HG03571 (cell line): ENCODE results near the gene SLC9A3.

Experiments
- ATAC-seq: cut with Tn5 transposase; IDR thresholded peaks from one replicate; pipeline ENCODE4 v1.9.1; 2021; ENCODE audit not compliant: unreplicated experiment

SLC9A3 gene

GRCh38 chr5:555058-555623 is 30.9 kb upstream of the SLC9A3 start:
- no peak for ATAC-seq

- ATAC-seq = no peak
These were observed 30.2 kb upstream of the SLC9A3 start for GRCh38 chr5:554284-554988.

- no peak for ATAC-seq
These were observed 29.6 kb upstream of the SLC9A3 start for GRCh38 chr5:553874-554273.

GRCh38 chr5:551406-551805 is 27.2 kb upstream of the SLC9A3 start:
- ATAC-seq = no peak

- no peak for ATAC-seq
These were observed 25.0 kb upstream of the SLC9A3 start for GRCh38 chr5:549229-549628.

- no peak for ATAC-seq
These were observed 24.0 kb upstream of the SLC9A3 start for GRCh38 chr5:548256-548655.

GRCh38 chr5:547086-547924 is 23.1 kb upstream of the SLC9A3 start:
- ATAC-seq = no peak

- no peak for ATAC-seq
These were observed 22.2 kb upstream of the SLC9A3 start for GRCh38 chr5:546376-546908.

GRCh38 chr5:545641-546375 is 21.6 kb upstream of the SLC9A3 start:
- ATAC-seq = no peak

GRCh38 chr5:544675-545355 is 20.6 kb upstream of the SLC9A3 start:
- no peak for ATAC-seq

GRCh38 chr5:543755-544674 is 19.8 kb upstream of the SLC9A3 start:
- peak; percentile 91 for ATAC-seq

- no peak for ATAC-seq
These were observed 19.1 kb upstream of the SLC9A3 start for GRCh38 chr5:543351-543750.

- no peak for ATAC-seq
These were observed 18.4 kb upstream of the SLC9A3 start for GRCh38 chr5:542319-543311.

GRCh38 chr5:541539-542318 is 17.5 kb upstream of the SLC9A3 start:
- ATAC-seq = no peak

- no peak for ATAC-seq
These were observed 16.8 kb upstream of the SLC9A3 start for GRCh38 chr5:540906-541538.

GRCh38 chr5:540071-540905 is 16.0 kb upstream of the SLC9A3 start:
- no peak for ATAC-seq
